NB4 (cell line): ENCODE results near the gene PLPPR5.

Experiments used
- CTCF ChIP-seq: IDR thresholded peaks from one replicate; pipeline ENCODE4 v1.5.1; 2012; ENCODE audit warnings: low read depth, low read length
- MAX ChIP-seq: IDR thresholded peaks from 2 replicates; pipeline ENCODE4 v1.6.1; 2011; ENCODE audit warnings: low read depth, low read length
- POLR2A ChIP-seq: IDR thresholded peaks from 2 replicates; pipeline ENCODE4 v1.6.1; 2011; ENCODE audit warnings: mild to moderate bottlenecking; ENCODE audit not compliant: insufficient read length; ENCODE audit errors: extremely low read depth

GRCh38 chr1:99017655-99018054, 13.0 kb upstream of the PLPPR5 start:
- TF ChIP-seq CTCF (no peak), POLR2A (no peak), MAX (no peak)
